Measurements from ENCODE around the gene PYHIN1.
"Not testable (repeated sequence)": the region's sequence is repeated elsewhere in the genome, so short reads cannot be mapped to it uniquely, and the experiment has no call there.

The PYHIN1 gene

DNA sequence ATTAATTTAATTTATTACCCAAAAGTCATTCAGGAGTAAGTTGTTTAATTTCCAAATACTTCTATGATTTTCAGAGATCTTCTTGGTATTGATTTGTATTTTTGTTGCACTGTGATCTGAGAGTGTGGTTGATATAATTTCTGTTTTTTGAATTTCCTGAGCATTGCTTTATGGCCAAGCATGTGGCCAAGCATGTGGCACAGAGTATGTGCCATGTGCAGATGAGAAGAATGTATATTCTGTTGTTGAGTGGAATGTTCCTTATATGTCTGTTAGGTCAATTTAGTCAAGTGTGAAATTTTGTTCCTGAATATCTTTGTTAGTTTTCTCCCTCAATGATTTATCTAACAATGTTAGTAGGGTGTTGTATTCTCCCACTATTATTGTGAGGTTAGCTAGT lies 53.0 kb downstream of the PYHIN1 start:
- DNase-seq = no peak

DNA sequence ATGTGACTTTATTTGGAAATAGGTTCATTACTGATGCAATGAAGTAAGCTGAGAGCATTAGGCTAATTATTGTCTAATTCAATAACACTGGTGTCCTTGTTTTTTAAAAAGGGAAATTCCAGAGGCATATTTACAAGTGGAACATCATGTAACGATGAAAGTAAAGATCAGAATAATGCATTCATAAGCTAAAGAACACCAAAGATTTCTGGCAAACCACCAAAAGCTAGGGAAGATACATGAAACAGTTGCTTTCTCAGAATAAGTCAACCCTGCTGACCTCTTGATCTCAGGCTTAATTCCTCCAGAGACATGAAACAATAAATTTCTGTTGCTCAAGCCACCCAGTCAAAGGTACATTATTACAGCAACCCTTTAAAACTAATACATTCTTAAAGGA lies 58.1 kb downstream of the PYHIN1 start:
- DNase-seq = no peak

DNA sequence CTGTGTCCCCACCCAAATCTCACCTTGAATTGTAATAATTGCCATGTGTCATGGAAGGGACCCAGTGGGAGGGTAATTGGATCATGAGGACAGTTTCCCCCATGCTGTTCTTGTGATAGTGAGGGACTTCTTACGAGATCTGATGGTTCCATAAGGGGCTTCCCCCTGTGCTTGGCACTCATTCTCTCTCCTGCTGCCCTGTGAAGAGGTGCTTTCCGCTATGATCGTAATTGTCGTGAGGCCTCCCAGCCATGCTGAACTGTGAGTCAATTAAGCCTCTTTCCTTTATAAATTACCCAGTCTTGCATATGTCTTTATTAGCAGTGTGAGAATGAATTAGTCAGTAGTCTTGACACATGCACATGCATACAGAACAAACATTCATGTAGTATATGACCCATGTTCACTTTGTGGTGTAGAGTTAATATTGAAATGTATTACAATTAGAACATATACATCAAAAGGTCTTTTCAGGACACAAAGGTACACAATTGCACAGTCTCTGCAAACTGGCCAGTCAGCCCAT lies 61.5 kb downstream of the PYHIN1 start:
- DNase-seq = no peak

DNA sequence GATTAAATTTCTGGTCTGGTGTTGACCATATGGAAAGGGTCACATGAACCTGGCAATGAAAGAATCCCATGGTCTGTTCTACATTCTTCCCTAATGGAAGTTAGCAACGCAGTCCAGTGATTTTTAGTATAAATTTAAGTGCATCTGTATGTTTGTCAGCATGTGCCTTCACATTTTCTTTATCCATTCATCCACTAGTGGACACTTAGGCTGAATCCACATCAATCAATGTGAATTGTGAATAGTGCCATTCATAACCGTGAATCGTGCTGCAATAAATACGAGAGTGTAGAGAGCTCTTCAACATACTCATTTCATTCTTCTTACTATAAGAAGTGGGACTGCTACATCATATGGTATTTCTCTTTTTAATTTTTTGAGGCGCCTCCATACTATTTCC lies 65.6 kb downstream of the PYHIN1 start:
- no peak for DNase-seq

DNA sequence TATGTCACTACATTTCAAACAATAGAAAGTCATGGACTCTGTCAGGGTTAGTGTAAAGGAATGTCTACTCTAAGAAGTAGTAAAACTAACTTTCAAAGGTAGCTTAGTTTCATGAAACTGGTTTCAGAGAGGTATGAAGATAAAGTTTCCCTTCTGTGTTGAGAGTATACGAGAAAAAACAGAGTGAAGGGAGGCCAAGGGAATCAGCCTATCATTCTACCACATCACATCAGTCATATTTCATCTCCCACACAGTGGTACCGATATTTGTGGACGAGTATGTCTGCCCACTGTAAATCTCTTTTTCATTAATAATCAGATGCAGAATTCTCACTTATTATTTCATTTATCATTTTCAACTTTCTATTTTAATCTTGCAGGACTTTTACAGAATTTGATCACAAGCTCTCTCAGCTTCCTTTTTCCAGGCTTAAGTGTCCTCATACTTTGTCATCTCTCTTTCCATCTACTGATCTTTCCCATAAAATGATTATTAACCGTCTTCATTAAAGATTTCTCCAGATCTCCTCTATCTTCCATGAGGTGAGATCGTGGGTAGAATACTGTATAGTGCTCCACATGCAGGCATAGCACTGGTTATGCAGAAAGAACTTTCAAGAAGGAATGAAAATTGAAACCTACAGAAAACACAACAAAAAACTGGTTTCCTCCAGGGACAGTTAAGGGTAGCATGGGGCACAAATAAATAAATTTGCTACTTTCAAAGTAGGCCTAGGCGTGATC lies 66.9 kb downstream of the PYHIN1 start:
- no peak for DNase-seq

DNA sequence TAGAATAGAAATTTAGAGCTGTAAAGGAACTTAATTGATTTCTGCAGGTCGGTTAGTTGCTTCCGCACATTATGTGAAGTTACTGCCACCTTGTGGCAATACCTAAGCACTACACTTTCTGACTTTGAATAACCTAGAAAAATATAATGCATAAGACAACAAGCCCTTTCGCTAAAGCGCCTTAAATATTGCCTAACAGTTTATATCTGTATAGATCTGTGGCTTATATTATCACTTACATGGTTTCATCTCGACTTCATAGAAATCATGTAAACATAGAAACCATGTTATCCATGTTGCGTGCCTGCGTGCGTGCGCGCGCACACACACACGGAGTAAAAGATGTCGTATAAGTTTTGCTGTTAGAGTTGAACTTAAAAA lies 67.4 kb downstream of the PYHIN1 start:
- DNase-seq = peak; percentile 63

DNA sequence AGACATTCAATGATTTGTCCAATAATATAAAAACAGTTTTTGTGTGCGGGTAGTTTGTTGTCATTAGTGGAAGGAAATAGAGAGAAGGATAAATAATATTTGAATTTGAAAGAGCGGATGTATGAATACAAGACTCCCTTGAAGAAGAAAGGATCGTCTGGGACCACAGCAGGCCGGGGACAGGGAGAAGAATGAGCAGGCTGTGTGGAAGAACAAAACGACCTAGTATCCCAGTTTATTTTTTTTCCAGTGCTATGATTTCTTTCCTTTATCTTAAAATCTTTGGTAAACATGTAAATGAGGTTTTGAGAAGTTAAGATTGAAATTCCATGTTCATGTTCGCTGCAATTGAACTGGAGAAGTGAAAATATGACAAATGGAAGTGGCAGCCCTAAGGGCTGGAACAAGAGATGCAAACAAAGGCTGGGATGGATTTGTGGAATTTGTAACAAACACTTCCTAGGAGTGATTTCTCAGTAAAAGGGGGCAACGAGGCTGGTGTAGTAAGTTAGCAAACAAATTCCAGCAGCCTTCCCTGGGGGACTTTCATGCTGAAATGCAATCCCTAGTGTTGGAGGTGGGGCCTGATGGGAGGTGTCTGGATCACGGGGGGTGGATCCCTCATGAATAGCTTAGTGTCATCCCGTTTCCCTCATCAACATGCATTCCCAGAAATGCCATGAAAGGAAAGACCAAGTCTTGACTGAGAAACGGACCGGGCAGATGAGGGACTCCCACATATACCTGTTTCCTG lies 68.1 kb downstream of the PYHIN1 start:
- DNase-seq = peak; percentile 78

DNA sequence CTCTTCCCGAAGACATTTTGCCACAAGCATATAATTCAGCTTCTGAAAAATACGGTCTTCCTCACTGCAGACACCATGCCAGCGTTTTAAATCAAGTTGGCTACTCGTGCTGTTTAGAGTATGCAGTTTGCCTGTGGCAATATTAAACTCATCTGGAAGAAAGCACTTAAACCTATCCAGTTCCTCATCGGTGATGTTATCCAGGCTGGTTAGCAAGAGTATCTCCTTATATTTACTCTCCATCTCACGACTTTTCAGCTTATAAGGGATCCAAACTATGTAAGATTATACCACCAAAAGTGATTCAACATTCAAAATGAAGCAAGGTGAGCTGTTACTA lies 68.7 kb downstream of the PYHIN1 start:
- DNase-seq = no peak

DNA sequence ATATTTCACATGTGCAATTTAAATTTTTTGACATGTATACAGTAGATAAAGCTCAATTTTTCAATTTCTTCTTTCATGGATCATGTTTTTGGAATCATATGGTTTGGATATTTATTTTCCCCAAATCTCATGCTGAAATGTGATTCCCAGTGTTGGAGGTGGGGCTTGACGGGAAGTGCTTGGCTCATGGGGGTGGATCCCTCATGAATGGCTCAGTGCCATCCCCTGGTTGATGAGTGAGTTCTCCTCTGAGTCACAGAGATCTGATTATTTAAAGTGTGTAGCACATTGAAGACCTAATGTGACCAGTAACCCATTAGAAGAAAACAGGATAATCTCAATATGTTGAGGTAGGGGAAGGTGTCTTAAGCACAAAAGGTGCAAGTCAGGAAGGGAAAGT lies 69.3 kb downstream of the PYHIN1 start:
- peak; percentile 82 for DNase-seq

DNA sequence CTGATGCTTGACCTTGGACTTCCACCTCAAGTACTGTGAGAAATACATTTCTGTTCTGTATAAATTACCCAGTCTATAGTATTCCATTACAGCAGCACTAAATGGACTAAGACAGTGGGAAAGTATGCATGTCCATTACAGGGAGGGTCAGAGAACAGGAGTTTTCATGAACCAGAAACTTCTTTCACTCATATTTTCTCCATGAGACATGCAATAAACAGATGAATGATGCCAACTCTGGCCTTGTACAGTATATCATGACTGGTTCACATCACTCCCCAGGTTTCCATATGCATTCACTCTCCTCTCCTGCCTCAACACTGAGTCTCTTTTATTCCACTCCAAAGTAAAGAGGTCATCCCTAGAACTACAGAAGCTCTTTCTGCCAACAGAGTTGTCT lies 73.8 kb downstream of the PYHIN1 start:
- DNase-seq = no peak

DNA sequence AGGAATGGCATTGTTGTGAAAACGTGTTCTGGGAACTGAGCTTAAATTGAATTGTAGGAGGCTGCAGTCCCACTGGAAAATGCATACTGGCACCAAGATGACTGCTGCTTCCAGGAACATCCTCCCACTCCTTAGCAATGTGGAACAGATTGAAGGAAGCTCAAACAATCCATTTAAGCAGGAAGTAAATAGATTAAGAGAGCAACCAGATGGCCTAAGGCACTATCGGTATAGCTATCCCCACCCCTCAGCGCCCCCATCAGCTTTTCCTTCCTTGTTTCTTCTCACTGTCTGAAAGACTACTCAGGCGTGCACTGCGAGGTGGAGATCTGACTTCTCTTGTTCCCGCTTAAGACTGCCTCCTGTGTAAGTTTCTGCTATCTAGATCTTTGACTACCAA lies 74.3 kb downstream of the PYHIN1 start:
- DNase-seq = peak; percentile 44

DNA sequence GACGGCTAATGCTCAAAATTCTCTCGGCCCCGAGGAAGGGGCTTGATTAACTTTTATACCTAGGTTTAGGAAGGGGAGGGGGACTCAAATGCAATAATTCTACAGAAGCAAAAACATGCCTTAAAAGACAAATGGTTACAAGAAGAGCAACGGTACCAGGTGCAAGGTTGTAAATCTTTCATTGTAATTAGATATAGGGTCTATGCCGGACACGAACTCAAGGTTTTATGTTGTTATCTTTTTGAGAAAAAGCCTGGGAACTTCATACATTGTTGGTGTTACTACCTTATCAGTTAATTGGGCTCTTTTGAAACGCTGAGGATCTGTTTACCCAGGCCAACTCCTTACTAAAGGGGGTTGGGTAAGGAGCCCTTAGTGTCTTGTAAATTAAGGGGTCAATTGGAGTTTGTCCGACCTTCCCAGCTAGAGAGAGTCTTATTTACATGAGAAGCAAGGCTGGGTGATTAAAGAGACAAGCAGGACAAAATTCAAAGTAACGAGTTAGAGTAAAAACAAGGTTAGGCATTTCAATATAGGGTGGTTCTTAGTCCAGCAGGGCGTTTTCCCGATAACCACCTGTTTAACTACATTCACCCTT lies 75.0 kb downstream of the PYHIN1 start:
- not testable (repeated sequence) for DNase-seq

DNA sequence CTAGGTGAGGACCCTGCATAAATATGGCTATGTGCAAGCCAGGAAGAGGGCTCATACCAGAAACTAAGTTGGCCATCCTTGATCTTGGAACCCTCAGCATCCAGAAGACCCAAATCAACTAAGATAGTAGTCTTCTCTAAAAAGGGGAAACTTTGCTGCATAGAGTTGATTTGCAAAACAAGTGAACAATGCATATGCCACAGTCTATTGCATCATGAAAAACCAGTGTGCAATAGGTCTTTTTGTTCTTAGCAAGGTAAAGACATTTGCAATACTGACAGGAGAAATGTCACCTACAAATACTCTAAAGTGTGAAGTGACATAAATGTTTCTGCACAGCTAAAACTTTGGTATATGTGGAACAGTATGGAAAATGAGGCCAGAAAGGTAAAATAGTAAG lies 76.4 kb downstream of the PYHIN1 start:
- DNase-seq = no peak

DNA sequence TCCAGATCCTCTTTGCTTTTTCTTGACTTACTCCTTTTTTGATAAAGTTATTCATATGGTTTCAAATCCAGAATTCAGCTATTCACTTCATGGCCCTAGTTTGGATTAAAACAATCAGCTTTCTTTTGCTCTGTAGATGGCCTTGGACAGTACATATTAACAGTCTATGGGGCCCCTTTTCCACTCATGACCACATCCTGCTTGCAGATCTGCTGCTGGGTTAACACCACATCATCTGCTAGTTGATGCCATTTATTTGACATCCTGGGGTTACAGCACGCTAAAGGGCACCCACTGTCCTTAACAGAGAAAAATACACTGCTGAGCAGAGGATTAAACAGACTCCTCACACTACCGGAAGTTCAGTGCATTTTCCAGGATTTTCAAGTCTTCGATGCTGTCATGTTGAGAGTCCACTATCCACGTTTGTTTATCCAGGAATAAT lies 77.4 kb downstream of the PYHIN1 start:
- no peak for DNase-seq

DNA sequence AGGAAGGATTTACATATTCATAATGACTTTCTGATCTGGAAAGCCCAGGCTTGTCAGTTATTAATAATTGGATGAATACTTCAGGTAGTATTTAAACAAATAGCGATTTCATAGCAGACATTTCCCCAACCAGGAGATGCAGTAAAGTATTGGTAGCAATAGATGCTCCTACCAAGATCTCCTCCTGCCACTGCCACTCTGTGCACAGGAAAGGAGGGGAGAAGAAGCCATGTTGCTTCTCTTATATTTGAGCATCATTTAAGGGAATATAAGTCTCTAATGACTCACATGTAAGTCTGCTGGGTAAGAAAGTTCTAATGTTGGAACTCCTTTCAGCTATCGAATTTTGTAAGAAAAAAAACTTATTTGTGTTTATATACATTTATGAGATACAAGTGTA lies 77.9 kb downstream of the PYHIN1 start:
- no peak for DNase-seq

DNA sequence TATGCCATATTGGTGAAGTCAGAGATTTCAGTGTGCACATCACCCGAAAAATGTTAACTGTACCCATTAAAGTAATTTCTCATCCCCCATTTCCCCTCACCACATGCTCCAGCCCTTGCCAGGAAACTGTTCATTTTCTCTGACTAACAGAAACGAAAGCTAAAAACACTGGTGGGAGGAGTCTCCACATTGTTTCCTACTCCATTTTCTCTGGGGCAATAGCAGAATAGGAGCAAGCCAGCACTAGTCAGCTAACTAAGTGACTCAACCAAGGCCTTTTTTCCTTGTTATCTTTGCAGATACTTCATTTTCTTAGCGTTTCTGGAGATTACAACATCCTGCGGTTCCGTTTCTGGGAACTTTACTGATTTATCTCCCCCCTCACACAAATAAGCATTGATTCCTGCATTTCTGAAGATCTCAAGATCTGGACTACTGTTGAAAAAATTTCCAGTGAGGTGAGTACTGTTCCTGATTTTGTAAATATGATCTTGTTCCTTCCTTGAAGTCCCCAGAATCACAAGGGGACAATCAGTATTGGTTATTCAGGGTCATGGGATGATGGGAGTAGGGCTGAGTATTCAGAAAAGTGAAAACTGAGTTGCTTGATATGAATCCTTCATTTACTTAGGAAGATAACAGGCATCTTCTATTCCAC lies 78.5 kb downstream of the PYHIN1 start, which contains the start of gene IFI16:
TSS of gene IFI16 (plus strand) at position 204 of the 658 bp plus-strand sequence. CDS start 4,774 bp downstream, outside the sequence.
- DNase-seq = peak; percentile 60

DNA sequence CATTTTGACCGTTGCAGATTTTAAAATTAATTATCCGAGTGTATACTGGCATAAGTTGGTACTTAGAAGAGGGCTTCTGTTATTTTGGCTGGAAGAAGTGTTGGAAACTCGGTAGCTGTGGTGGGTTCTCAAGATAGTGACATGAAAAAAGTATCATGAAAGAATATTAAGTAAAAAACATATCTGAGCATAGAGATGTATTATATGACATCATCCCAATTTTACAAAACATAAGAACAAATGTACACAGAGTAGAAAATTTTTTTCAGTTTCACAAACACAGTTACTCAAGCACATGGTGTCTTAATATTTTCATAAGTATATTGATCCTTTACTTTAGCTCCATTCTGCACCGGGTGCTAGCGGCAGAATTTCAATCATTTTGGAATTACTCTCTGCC lies 79.0 kb downstream of the PYHIN1 start:
- DNase-seq = no peak

DNA sequence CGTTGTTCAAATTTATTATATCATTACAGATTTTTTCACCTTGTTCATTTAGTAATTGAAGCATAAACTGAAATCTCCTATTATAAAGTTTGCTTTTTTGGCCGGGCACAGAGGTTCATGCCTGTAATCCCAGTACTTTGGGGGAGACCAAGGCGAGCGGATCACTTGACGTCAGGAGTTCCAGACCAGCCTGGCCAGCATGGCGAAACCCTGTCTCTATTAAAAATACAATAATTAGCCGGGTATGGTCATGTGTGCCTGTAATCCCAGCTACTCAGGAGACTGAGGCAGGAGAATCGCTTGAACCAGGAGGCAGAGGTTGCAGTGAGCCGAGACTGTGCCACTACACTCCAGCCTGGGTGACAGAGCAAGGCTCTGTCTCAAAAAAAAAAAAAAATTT lies 79.6 kb downstream of the PYHIN1 start:
- not testable (repeated sequence) for DNase-seq

DNA sequence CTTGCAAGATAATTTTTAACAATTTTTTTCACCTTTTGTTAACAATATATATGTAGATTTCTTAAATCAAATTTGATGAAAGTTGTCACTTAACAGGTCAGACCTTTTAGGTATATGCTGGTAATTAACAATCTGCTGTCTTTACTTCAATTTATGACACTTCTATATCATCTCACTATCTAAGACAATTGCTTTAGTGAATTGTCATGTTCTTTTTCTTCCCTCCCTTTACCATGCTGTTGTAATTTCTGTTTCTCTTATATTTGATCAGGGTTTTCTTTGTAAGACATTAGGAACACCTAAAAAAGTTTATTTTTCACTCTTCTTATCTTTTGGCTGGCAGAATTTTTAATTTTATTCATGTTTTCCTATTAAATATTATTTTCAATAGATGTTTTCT lies 80.4 kb downstream of the PYHIN1 start:
- DNase-seq = no peak

DNA sequence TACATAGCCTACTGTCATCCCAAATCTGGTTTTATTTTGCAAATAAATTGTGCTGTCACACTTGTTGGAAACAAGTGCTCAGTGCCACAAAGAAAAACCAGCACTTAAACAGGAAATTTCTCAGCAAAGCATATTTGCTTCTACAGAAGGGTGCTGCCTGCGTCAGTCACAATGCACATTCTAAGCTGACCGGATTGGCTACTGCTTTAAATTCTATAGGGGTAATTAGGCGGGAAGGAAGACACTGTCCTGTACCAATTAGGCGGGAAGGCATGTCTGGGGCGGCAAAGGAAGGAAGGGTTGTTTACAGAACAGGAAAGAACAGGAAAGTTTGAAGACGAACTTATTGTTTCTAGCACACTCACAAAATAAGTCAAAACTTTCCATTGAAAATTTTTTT lies 81.1 kb downstream of the PYHIN1 start:
- DNase-seq = no peak

DNA sequence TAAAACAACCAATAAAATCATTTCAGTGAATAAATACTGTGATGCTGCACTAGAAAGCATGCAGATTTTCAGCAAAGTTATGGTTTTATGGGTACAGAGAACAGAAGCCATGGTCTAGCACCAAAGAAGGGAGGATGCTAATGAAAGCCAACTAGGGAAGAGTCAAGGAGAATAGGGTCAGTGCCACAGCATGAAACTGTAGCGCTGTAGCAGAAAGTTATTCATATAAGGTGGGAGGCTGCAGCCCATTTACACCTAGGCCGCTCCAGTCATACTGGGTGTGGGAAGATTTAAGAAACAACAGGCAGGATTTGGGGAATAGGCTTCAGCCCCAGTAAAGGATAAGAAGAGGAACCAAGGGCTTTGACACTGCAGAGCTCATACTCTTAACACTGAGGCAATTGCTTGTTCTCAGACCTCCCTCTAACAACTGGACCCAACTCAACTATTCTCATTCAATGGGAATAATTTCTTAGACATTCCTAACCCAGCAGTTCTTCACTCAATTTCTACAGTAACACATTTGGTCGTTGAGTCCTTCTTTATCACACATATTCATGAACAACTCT lies 82.7 kb downstream of the PYHIN1 start:
- no peak for DNase-seq

DNA sequence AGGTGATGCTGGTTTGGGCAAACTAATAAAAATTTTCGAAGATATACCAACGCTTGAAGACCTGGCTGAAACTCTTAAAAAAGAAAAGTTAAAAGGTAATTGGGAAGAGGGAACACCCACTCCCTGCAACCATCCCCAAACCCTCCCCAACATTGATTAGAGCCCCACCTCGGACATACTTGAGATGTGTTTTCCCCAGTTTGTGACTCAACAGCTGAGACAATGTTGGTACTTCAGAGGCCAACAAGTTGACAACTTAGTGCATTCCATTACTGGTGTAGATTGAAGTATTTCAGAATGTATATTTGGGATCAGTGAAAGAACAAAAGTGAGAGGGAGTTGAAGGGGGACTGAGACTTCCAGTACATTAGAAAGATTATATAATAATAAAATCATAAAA lies 83.5 kb downstream of the PYHIN1 start:
- DNase-seq = no peak

DNA sequence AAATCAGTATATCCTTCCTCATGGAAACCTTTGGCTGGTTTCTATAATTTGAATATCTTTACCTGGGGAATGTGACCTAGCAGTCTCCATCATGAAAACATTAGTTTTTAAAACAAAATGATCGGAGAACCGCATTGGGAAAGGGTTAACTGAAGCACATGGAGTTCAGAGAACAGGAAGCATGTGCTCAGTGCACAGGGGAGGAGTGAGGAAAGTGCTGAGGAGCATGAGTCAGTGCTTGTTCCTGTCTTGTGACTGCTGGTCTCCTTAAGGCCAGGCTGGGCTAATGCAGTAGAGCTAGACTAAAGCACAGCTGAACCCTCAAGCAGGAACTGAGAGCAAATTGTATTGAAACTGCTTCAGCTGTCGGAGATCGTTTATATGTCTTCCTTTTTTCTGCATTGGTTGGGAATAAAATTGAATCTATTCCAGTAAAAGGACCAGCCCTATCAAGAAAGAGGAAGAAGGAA lies 84.1 kb downstream of the PYHIN1 start:
- DNase-seq = peak; percentile 51
